ENCODE data around the gene MAJIN.

MAJIN gene

DNA sequence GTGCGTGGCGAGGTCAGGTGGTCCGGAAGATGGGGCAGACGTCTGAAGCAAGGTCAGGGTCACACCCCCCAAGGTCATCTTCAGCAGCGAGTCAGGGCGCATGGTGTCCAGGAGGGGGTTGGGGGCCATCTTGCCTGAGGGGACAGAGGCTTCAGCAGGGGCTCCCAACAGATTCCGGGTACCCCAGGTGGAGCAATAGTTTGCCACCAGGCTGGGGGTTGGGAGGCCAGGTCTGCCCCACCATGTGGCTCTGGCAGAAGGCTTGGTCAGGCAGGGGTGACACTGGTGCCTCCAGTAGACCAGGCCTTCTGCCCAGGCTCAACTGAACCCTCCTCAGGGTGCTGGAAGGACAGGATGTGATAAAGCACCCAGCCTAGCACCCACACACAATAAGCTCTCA is 60.8 kb downstream of the MAJIN start:
- no peak overlapping the region for H3K9ac ChIP-seq (ENCODE audit: low read length)
- H3K4me2 ChIP-seq (ENCODE audit: low read depth, low read length, poor library complexity, severe bottlenecking), result no peak overlapping the region
- no peak overlapping the region for H2AFZ ChIP-seq (ENCODE audit: low read depth, low read length, severe bottlenecking)
- H3K27me3 ChIP-seq (ENCODE audit: low read length), result no peaks in the 10 kb centered on the region
- H3K9me2 ChIP-seq (replicated peaks; ENCODE audit: insufficient read depth, low read length), result no peaks in the 10 kb centered on the region
- H3F3A ChIP-seq (ENCODE audit: insufficient read depth), result no peaks in the 10 kb centered on the region
- H3K27ac ChIP-seq (ENCODE audit: low read depth, low read length), result no peak overlapping the region
- H3K36me3 ChIP-seq (ENCODE audit: low read length), result no peaks in the 10 kb centered on the region
- H3K79me2 ChIP-seq (ENCODE audit: insufficient read depth, low read length), result peaks cover 6% of the 10 kb centered on the region; the same call in 1 of the 2 replicates
- no peaks in the 10 kb centered on the region for H4K20me1 ChIP-seq (ENCODE audit: low read depth, low read length)
- H3K9me3 ChIP-seq (ENCODE audit: insufficient read depth, low read length), result no peaks in the 10 kb centered on the region
- H3K4me3 ChIP-seq (ENCODE audit: insufficient read depth, low read length, poor library complexity, severe bottlenecking), result no peak overlapping the region
- no peak for TF ChIP-seq EZH2phosphoT487 (conservative IDR thresholded peaks at IDR 0.05; ENCODE audit: low read length)
- TF ChIP-seq, protein P1, sequence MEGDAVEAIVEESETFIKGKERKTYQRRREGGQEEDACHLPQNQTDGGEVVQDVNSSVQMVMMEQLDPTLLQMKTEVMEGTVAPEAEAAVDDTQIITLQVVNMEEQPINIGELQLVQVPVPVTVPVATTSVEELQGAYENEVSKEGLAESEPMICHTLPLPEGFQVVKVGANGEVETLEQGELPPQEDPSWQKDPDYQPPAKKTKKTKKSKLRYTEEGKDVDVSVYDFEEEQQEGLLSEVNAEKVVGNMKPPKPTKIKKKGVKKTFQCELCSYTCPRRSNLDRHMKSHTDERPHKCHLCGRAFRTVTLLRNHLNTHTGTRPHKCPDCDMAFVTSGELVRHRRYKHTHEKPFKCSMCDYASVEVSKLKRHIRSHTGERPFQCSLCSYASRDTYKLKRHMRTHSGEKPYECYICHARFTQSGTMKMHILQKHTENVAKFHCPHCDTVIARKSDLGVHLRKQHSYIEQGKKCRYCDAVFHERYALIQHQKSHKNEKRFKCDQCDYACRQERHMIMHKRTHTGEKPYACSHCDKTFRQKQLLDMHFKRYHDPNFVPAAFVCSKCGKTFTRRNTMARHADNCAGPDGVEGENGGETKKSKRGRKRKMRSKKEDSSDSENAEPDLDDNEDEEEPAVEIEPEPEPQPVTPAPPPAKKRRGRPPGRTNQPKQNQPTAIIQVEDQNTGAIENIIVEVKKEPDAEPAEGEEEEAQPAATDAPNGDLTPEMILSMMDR (IDR thresholded peaks at IDR 0.05; ENCODE audit: insufficient read depth, low read length, poor library complexity, severe bottlenecking), result no peak

DNA sequence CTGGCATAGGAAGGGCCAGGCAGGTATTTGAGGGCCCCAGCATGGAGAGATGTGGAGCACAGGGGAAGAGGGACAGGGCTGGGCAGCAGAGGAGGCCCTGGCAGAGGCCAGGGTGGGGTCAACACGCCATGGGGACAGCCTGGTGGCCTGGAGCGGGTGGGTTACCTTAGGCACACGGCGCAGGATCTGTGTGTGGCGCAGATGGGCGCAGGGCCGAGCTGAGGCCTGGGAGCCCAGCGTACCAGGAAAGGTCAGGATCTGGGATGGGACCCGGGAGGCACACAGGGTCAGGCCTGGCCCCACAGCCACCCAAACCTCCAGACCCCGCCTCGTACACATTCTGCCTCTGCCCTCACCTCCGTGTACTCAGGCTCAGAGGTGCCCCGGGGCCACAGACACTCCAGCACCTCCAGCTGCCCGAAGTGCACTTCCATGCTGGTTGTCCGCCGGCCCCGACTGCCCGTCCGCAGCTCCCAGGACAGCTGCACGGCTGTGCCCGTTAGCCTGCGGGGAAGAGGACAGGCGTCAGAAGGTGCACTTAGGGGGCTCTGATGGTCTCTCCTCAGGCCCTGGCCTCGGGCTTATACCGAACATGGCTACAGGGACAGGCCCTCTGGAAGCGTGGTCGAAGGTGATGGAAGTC is 61.3 kb downstream of the MAJIN start:
- no peaks in the 10 kb centered on the region for H3K36me3 ChIP-seq (ENCODE audit: low read length)
- no peak overlapping the region for H3K9ac ChIP-seq (ENCODE audit: low read length)
- H3K79me2 ChIP-seq (ENCODE audit: insufficient read depth, low read length), result peaks cover under 1% of the 10 kb centered on the region; the same call in 1 of the 2 replicates
- no peaks in the 10 kb centered on the region for H4K20me1 ChIP-seq (ENCODE audit: low read depth, low read length)
- no peak overlapping the region for H3K27ac ChIP-seq (ENCODE audit: low read depth, low read length)
- TF ChIP-seq, protein P1 (IDR thresholded peaks at IDR 0.05; ENCODE audit: insufficient read depth, low read length, poor library complexity, severe bottlenecking), result no peak
- no peak for TF ChIP-seq EZH2phosphoT487 (conservative IDR thresholded peaks at IDR 0.05; ENCODE audit: low read length)
- H3F3A ChIP-seq (ENCODE audit: insufficient read depth), result no peaks in the 10 kb centered on the region
- H3K9me3 ChIP-seq (ENCODE audit: insufficient read depth, low read length), result no peaks in the 10 kb centered on the region
- no peak overlapping the region for H2AFZ ChIP-seq (ENCODE audit: low read depth, low read length, severe bottlenecking)
- H3K9me2 ChIP-seq (replicated peaks; ENCODE audit: insufficient read depth, low read length), result no peaks in the 10 kb centered on the region
- H3K4me2 ChIP-seq (ENCODE audit: low read depth, low read length, poor library complexity, severe bottlenecking), result no peak overlapping the region
- no peaks in the 10 kb centered on the region for H3K27me3 ChIP-seq (ENCODE audit: low read length)
- H3K4me3 ChIP-seq (ENCODE audit: insufficient read depth, low read length, poor library complexity, severe bottlenecking), result no peak overlapping the region

DNA sequence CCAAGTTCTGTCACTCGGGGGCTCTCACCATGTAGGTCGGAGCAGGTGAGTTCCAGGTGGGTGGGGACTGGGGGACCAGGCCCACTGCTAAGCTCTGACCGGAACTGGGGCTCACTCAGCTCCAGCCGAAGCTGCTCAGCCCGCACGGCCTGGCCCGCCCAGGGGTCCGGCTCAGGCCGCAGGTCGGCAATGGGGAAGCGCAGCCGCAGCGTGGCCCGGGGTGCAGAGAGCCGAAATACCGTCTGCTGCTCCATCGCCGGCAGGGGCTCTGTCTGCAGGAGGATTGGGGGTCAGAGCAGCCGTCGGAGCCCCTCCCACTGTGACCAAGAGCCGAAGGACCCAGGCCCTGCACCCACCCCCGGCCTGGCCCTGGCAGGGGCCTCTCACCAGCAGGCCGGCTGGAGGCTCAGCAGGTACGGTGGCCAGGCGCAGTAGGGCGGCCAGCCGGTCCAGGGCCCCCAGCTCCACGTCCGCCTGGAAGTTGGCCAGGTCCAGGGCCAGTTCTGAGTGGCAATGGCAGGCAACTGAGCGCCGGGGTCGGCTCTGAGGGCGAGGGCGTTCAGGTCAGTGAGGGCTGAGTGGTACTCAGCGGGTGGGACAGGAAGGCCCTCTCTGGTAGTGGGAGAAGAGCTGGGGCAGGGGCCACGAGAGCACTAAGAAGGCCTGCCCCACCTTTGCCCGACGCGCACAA is 62.1 kb downstream of the MAJIN start:
- Histone ChIP-seq H3K4me3 (ENCODE audit: insufficient read depth, low read length, poor library complexity, severe bottlenecking) (no peak overlapping the region), H3K79me2 (ENCODE audit: insufficient read depth, low read length) (no peaks in the 10 kb centered on the region), H3K9me3 (ENCODE audit: insufficient read depth, low read length) (no peaks in the 10 kb centered on the region), H3K9me2 (replicated peaks; ENCODE audit: insufficient read depth, low read length) (no peaks in the 10 kb centered on the region), H3K27me3 (ENCODE audit: low read length) (no peaks in the 10 kb centered on the region), H3K9ac (ENCODE audit: low read length) (no peak overlapping the region), H3F3A (ENCODE audit: insufficient read depth) (no peaks in the 10 kb centered on the region), H2AFZ (ENCODE audit: low read depth, low read length, severe bottlenecking) (no peak overlapping the region), H3K36me3 (ENCODE audit: low read length) (no peaks in the 10 kb centered on the region), H3K4me2 (ENCODE audit: low read depth, low read length, poor library complexity, severe bottlenecking) (no peak overlapping the region), H3K27ac (ENCODE audit: low read depth, low read length) (no peak overlapping the region), H4K20me1 (ENCODE audit: low read depth, low read length) (no peaks in the 10 kb centered on the region)
- TF ChIP-seq, protein P1 (IDR thresholded peaks at IDR 0.05; ENCODE audit: insufficient read depth, low read length, poor library complexity, severe bottlenecking), result no peak
- no peak for TF ChIP-seq EZH2phosphoT487 (conservative IDR thresholded peaks at IDR 0.05; ENCODE audit: low read length)
